Stimulated activated CD8-positive, alpha-beta memory T cell treated with anti-CD3 and anti-CD28 coated beads, Interleukin-2, amount 100 ng/mL, for 48 hours (primary cell): Measurements from ENCODE around the gene SYNE3.

ENCODE experiments used
- DNase-seq, 2 donors: peaks; one replicate each; pipeline ENCODE4 v3.0.0-alpha.2; 2020; ENCODE audit warnings: low read depth in 2 of 2

The SYNE3 gene

GRCh38 chr14:95505030-95505589, 11.3 kb downstream of the SYNE3 start:
- no peak for DNase-seq

- DNase-seq = no peak
Measured at GRCh38 chr14:95504135-95505029, 12.1 kb downstream of the SYNE3 start.

GRCh38 chr14:95503365-95504134, 12.9 kb downstream of the SYNE3 start:
- DNase-seq = no peak

DNA sequence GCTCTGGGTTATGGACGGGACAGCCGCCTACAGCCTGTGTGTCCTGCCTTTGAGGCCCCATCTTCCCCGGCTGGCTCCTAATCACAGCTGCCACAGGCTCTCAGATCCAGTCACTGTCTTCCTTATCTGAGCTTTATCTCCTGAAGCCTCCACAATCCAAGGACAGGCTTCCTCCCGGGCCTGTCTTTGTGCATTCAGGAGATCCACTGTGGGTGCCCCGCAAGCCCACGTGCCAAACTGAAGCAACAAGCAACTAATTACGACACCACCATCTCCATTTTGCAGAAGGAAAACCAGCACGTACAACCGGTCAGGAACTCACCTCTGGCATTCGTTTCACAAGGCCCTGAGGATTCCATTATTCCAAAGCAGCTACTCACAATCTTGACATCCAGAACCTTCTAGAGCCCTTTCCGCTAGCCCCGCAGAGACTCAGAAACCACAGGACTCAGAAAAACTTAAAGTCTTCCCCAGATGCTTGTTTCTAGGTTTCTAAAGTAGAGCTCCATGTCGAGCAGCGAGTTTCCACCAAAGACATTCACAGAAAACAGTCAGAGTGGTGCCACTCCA, 14.0 kb downstream of the SYNE3 start:
- no peak for DNase-seq

- no peak for DNase-seq
Measured at GRCh38 chr14:95500772-95501401, 15.6 kb downstream of the SYNE3 start.

DNA sequence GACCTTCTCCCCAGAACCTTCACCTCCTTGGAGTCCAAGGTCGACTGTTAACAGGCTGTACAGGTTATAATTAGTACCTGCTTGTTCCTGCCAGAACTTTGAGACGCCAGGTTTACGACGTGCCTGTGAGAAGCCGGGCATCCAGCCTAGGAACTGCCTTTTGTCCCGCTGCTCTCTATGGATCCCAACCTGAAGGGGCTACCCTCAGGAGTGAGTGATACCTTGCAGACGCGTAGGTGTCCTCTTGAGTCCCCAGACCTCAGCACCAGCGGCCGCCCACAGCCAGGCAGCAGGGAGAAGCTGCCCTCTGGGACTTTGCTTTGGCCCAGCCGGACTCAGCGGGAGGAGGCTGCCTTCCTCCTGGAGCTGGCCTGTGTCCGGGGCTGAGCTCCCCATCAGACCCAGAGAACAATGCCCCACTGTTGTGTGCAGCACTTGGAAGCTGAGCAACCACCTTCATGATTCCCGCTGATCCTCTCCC, 16.2 kb downstream of the SYNE3 start:
- no peak for DNase-seq

DNA sequence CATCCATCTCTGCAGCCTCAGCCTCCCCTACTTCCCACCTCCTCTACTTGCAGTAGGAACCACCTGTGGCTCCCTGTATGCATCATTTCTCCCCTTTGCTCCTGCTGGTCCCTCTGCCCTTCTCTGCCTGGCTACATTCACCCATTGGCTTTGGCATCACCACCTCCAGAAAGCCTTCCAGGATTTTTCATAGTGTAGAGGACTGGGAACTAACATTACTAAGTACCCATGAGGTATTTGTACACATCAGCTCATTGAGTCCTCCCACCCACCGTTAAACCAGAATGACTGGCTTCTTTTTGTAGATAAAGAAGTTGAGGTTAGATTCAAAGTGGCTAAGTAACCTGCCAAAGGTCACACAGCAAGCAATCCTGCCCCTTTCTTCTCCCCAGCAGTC, 17.1 kb downstream of the SYNE3 start:
- no peak for DNase-seq

DNA sequence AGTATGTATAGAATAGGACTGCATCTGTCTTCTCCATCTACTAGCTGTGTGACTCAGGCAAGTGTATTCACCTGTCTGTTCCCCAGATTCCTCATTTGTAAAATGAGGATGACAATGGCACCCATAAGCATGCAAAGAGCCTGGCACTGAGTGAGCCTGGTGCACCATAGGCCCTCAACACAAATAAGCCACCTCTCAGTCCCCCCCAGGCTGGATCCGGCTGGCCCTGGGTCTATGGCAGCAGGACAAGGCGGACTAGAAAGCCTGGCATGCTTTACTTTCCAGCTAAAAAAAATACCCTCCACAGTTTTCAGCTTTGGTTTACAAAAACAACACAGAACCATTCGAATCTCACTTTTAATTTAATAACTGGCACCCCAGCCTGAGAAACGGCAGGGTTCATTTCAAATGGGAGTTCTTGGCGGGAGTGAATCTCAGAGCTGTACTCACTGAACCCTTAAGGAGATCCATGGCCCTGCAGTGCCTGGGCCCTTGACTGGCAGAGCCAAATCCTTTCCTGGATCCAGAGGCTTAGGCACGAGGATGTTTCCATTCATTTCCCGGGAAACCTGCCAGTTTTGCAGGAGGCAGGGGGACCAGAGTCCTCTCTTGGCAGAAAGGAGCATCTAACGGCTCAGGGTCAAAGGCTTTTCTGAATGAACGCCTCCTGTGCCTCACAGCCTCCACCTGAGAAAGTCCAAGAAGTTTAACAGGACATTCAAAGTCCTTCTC, 17.7 kb downstream of the SYNE3 start:
- no peak for DNase-seq

- no peak for DNase-seq
Measured at GRCh38 chr14:95497561-95498011, 18.9 kb downstream of the SYNE3 start.

GRCh38 chr14:95496690-95497259, 19.7 kb downstream of the SYNE3 start:
- DNase-seq = no peak

GRCh38 chr14:95496111-95496681, 20.3 kb downstream of the SYNE3 start:
- no peak for DNase-seq

DNA sequence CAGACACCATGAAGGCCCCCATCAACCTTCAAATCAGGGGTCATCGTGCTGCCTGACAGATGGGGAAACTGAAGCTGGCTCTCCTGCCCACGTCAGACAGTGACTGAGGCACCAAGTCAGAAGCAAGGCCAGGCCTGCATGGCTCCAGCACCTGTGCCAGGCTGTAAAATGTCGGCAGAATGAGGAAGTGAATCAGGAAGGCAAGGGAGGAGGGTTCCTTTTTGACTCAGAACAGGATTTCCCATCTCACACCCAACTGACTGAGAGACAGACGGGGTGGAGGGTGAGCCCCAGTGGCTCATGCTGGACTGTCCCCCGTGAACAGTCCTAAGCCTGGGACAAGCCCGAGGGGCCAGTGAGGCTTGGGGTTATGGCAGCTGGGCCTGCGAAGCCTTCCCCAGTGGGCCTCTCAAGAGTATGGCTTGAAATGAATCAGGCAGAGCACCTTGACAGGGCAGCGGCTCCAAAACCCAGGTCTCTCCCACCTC, 20.9 kb downstream of the SYNE3 start:
- no peak for DNase-seq

DNA sequence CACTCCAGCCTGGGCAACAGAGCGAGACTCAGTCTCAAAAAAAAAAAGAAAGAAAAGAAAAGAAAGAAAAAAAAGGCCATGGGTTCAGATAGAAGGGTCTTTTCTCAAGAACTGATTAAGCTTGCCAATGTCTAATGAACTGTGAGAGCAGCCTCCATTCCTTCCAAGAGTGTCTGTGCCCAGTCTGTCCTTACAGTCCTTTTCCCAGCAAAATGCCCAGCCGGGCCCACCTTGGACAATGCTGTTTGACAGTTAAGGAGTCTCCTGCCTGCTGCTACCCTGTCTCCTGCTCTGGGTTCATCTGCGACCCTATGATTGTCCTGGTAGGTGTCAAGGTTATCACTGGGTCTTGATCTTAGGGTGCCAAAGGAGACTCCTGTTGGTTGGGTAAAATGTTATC, 21.4 kb downstream of the SYNE3 start:
- no peak for DNase-seq

- DNase-seq = no peak
Measured at GRCh38 chr14:95494456-95494855, 22.0 kb downstream of the SYNE3 start.

GRCh38 chr14:95493976-95494375, 22.5 kb downstream of the SYNE3 start:
- DNase-seq = no peak

DNA sequence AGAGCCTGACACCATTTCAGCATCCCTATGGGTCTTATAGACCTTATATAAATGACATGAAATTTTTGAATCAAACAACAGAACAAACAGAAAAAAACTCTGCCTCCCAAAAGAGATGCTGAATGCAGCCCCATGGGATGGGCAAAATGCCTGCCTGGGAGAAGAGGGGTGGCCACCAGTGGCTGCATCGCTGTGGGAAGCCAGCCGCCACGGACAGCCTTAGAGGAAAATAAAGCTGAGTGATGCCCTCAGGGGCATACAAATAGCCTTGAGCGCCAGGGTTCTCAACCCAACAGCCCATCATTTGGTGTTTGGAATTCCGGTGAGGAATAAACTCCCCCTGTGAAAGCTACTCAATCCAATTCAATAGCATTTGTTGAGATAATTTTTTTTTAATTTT, 22.9 kb downstream of the SYNE3 start:
- no peak for DNase-seq

DNA sequence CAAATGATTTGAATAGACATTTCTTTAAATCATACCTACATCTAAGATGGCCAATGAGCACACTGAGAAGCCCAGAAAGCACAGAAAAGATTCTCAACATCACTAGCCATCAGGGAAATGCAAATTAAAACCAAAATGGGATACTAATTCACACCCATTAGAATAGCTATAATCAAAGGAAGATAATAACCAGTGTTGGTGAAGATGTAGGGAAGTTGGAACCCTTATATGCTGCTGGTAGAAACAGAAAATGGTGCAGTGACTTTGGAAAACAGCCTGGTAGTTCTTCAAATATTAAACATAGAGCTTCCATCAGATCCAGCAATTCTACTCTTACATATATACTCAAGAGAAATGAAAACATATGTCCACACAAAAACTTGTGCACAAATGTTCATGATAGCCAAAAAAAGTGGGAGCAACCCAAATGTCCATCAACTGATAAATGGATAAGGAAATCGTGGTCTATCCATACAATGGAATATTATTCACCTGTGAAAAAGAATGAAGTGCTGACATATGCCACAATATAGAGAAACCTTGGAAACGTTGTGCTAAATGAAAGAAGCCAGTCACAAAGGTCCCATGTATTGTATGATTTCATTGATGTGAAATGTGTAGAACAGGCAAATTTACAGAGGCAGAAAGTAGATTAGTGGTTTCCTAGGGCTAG, 24.4 kb downstream of the SYNE3 start:
- DNase-seq = no peak

GRCh38 chr14:95490727-95491451, 25.6 kb downstream of the SYNE3 start:
- DNase-seq = no peak

DNA sequence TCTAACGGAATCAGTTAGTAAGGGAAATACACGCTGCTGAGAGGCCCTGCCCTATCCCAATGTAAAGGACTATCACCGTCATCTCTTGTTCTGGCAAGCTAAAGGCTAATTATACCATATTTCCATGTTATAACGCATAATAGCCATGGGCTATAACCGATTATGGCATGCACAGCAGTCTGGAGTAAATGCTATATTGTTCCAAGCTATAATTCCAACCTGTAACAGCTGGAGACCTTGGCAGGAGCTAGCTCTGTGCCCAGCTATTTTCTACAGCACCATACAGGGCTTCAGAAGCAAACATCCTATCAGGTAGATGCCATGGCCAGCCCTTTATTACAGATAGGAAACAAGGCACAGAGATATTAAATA, 26.3 kb downstream of the SYNE3 start:
- no peak for DNase-seq
